Transverse colon (tissue), 4 donors: ENCODE data around the gene TVP23C. TPM values are rescaled to one million over a fixed set of nuclear protein-coding genes. Genes with fewer than 3 reads are reported as not detected.
"Not testable (repeated sequence)": the region's sequence is repeated elsewhere in the genome, so short reads cannot be mapped to it uniquely, and the experiment has no call there.

ENCODE experiments used
- DNase-seq: peaks from one replicate; pipeline ENCODE4 v3.0.0-alpha.2; 2019
- H3K27ac ChIP-seq, 4 donors: fragments of 200-600 bp; sonication (generic); 2 replicates each; pipeline ENCODE4 v1.5.1; 2016 to 2018; ENCODE audit warnings: inconsistent platforms in 4 of 4
- H3K27me3 ChIP-seq: fragments of 200-600 bp; sonication (generic); 2 replicates; pipeline ENCODE4 v1.5.1; 2017; ENCODE audit warnings: inconsistent platforms
- H3K36me3 ChIP-seq, 4 donors: fragments of 200-600 bp; sonication (generic); 2 replicates each; pipeline ENCODE4 v1.5.1; 2017 to 2019; ENCODE audit warnings: inconsistent platforms in 4 of 4
- H3K4me1 ChIP-seq, 4 donors: fragments of 200-600 bp; sonication (generic); 2 replicates each; pipeline ENCODE4 v1.5.1; 2017 to 2020; ENCODE audit warnings: inconsistent platforms in 4 of 4
- H3K4me3 ChIP-seq, 4 donors: fragments of 200-600 bp; sonication (generic); 1 replicate in 1 of 4; 2 replicates in 3 of 4; pipeline versions ENCODE4 v1.5.1 to v1.6.1; 2017 to 2019; ENCODE audit warnings: inconsistent platforms in 4 of 4
- H3K9me3 ChIP-seq, 2 donors: fragments of 200-600 bp; sonication (generic); 2 replicates each; pipeline ENCODE4 v1.5.1; 2017 to 2019; ENCODE audit warnings: inconsistent platforms in 2 of 2
- EP300 ChIP-seq: sonication (generic); formaldehyde crosslinking; IDR thresholded peaks from one replicate; pipeline ENCODE4 v1.6.1; 2017; ENCODE audit warnings: antibody characterized with exemption, low read depth
- POLR2A ChIP-seq: fragments of 450-650 bp; IDR thresholded peaks from one replicate; pipeline ENCODE4 v1.6.1; 2016; ENCODE audit warnings: antibody characterized with exemption, mild to moderate bottlenecking, moderate library complexity
- POLR2AphosphoS5 ChIP-seq, 3 donors: sonication (generic); formaldehyde crosslinking; IDR thresholded peaks; one replicate each; pipeline ENCODE4 v1.6.1; 2016; ENCODE audit warnings: antibody characterized with exemption in 3 of 3
- whole genome bisulfite sequencing, 2 donors: methylation state at CpG; one replicate each; pipeline ENCODE4 v1.1.5; 2018; ENCODE audit warnings: low coverage in 1 of 2; 5-methylcytosine and 5-hydroxymethylcytosine counted together
- in situ Hi-C, 4 donors: fragments of 200-750 bp; cut with MboI; loops; one replicate each; pipeline versions ENCODE4 v1.15.0 to v1.15.1; 2017; ENCODE audit warnings: low sequenced_read_pairs in 3 of 4, low pct_ligation_motif_present in 1 of 4, low pct_unique_long_range_greater_than_20kb in 1 of 4
- intact Hi-C: fragments of 100-400 bp; cut with DNase I; formaldehyde crosslinking; loops from one replicate; pipeline ENCODE4 v1.15.1; 2023; ENCODE audit warnings: low total_unique reads
- total RNA-seq, 4 donors: library from RNA; depleted of rRNA; stranded (reverse); fragments of >200 nt; gene quantifications; one replicate each; pipeline ENCODE4 v1.1.0, GENCODE V29; 2016
- TF ChIP-seq, protein P1 (sequence below), 5 experiments: fragments of 200-600 bp in 3 of 5; fragments of 450-650 bp in 2 of 5; sonication (generic) in 3 of 5; IDR thresholded peaks; 1 replicate in 2 of 5; 2 replicates in 3 of 5; pipeline ENCODE4 v1.5.1; 2016 to 2017; ENCODE audit warnings: antibody characterized with exemption in 5 of 5, inconsistent platforms in 3 of 5, mild to moderate bottlenecking in 2 of 5, moderate library complexity in 1 of 5

Gene TVP23C
- total RNA-seq, 4 donors from 2014 or later, result 15.0 to 457 (median 33.7) TPM

DNA sequence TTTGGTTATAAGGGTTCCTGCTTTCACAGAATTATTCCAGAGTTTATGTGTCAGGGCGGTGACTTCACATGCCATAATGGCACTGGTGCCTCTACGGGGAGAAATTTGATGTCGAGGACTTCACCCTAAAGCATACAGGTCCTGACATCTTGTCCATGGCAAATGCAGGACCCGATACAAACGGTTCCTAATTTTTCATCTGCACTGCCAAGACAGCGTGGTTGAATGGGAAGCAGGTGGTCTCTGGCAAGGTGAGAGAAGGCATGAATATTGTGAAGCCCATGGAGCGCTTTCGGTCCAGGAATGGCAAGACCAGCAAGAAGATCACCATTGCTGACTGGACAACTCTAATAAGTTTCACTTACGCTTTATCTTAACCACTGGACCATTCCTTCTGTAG lies 56.3 kb downstream of the TVP23C start:
- intact Hi-C loops, result no loop called here
- Histone ChIP-seq H3K27ac (no peak overlapping the region), H3K27me3 (no peaks in the 10 kb centered on the region), H3K36me3 (no peaks in the 10 kb centered on the region), H3K9me3 (no peaks in the 10 kb centered on the region), H3K4me3 (no peak overlapping the region), H3K4me1 (peaks cover 0 to 26% (median 4%) of the 10 kb centered on the region in 4 donors)
- in situ Hi-C loops, result loop anchor here in 2 of 4 donors (10.0 kb wide), 2 partner anchors 242 to 252 kb away; partner anchors contain the start of gene PMP22 (in 1 of the 2)
- WGBS, 2 donors, result 97 to 100% methylated on average over 4 to 9 of the region's 9 CpGs
- TF ChIP-seq, protein P1, sequence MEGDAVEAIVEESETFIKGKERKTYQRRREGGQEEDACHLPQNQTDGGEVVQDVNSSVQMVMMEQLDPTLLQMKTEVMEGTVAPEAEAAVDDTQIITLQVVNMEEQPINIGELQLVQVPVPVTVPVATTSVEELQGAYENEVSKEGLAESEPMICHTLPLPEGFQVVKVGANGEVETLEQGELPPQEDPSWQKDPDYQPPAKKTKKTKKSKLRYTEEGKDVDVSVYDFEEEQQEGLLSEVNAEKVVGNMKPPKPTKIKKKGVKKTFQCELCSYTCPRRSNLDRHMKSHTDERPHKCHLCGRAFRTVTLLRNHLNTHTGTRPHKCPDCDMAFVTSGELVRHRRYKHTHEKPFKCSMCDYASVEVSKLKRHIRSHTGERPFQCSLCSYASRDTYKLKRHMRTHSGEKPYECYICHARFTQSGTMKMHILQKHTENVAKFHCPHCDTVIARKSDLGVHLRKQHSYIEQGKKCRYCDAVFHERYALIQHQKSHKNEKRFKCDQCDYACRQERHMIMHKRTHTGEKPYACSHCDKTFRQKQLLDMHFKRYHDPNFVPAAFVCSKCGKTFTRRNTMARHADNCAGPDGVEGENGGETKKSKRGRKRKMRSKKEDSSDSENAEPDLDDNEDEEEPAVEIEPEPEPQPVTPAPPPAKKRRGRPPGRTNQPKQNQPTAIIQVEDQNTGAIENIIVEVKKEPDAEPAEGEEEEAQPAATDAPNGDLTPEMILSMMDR (IDR thresholded peaks at IDR 0.05), result no peak
- TF ChIP-seq EP300 (no peak), POLR2A (no peak), POLR2AphosphoS5 (IDR thresholded peaks at IDR 0.05) (no peak)
- no peak for DNase-seq

DNA sequence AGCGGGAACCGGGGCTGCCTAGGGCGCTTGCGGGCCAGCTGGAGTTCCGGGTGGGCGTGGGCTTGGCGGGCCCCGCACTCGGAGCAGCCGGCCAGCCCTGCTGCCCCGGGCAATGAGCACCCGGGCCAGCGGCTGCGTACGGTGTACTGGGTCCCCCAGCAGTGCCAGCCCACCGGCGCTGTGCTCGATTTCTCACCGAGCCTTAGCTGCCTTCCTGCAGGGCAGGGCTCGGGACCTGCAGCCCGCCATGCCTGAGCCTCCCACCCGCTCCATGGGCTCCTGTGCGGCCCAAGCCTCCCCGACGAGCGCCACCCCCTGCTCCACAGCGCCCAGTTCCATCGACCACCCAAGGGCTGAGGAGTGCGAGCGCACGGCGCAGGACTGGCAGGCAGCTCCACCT lies 57.6 kb downstream of the TVP23C start:
- H3K27ac ChIP-seq, DNase-seq, intact Hi-C loops, H3K36me3 ChIP-seq, H3K9me3 ChIP-seq, H3K4me3 ChIP-seq, H3K27me3 ChIP-seq: not testable (repeated sequence)
- peaks cover 0 to 22% (median 2%) of the 10 kb centered on the region in 4 donors for H3K4me1 ChIP-seq
- 97% methylated on average over 9 of the region's 32 CpGs; no CpG with 5 or more reads in 1 of the 2 donors for WGBS, 2 donors
- in situ Hi-C loops, result loop anchor here in 2 of 4 donors (10.0 kb wide), 2 partner anchors 241 to 251 kb away; partner anchors contain the start of gene PMP22 (in 1 of the 2)

DNA sequence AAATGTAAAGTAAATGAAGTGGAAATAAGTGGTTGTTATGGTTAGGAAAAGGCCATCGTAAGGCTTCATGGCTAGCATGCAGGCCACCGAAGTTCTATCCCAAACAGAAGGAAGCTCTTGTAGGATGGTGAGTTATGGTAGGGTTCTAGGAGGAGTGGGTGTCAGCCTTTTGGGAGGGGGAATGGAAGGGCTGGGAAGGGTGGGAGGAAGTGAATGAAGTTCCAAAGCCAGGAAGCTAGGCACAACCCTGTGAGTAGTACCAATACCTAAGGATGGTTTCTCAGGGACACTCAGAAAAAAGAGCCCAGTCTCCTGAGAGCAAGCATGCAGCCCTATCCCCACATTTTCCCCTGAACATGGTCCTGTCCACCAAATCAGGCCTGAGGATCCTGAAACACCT lies 59.6 kb downstream of the TVP23C start:
- no peak for DNase-seq
- Histone ChIP-seq H3K27me3 (no peaks in the 10 kb centered on the region), H3K27ac (no peak overlapping the region), H3K4me1 (peaks cover 0 to 12% (median 2%) of the 10 kb centered on the region in 4 donors), H3K36me3 (no peaks in the 10 kb centered on the region), H3K9me3 (no peaks in the 10 kb centered on the region), H3K4me3 (no peak overlapping the region)
- TF ChIP-seq POLR2A, result no peak
- TF ChIP-seq, protein P1 (IDR thresholded peaks at IDR 0.05), result no peak
- no peak for TF ChIP-seq POLR2AphosphoS5 (IDR thresholded peaks at IDR 0.05)
- TF ChIP-seq EP300, result no peak
- WGBS, 2 donors, result 66 to 89% methylated on average over 2 of the region's 2 CpGs
- intact Hi-C loops, result no loop called here
- in situ Hi-C loops, result loop anchor here (5.0 to 10.0 kb wide), 4 partner anchors 239 to 249 kb away; partner anchors contain the start of gene PMP22 (in 1 of the 4)

DNA sequence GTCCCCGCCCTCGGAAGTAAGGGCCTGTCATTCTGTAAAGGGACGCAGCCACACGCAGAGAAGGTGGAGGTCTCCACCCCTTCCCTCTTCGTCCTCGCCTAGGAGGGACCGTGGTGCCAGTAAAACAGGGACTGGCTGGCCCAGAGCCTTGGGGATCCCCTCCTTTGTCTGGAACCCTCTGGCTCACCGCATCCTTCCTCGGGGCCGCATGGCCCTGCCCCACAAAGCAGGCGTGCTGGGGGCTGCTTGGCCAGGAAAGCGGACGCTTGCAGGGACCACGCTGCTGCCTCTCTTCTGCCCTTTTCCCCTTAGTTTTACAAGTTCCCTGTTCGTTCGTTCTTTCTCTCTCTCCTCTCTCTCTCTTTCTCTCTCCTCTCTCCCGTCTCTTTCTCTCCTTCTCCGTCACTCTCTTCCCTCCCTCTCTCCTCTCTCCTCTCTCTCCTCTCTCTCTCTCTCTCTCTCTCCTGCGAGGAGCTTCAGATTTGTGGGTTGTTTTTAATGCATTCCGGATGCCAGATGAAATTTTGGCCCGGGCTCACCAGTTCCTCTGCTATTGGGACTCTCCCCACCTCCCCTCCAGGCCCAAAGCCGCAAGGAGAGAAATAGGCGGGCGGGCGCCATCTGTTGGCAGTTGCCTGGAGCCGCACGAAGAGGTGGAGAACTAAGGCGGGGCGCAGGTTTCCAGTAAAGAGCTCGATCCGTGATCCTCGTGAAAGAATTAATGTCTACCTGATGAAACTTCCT lies 60.7 kb downstream of the TVP23C start:
- Histone ChIP-seq H3K27me3 (no peaks in the 10 kb centered on the region), H3K27ac (peak overlapping the region; percentile 62 to 85 (median 76)), H3K4me1 (peaks cover 0 to 12% (median 2%) of the 10 kb centered on the region in 4 donors), H3K36me3 (no peaks in the 10 kb centered on the region), H3K9me3 (no peaks in the 10 kb centered on the region), H3K4me3 (peak overlapping the region in 3 of 4 donors; percentile 5 to 38 (median 9))
- intact Hi-C loops, result loop anchor here (1.0 kb wide), 2 partner anchors 45 to 242 kb away; no protein-coding TSS in a partner anchor
- in situ Hi-C loops, result loop anchor here (5.0 to 10.0 kb wide), 4 partner anchors 238 to 248 kb away; partner anchors contain the start of gene PMP22 (in 1 of the 4)
- TF ChIP-seq POLR2A (peak; percentile 14), EP300 (no peak), POLR2AphosphoS5 (IDR thresholded peaks at IDR 0.05) (peak in 2 of 3 donors; percentile 31 to 38)
- TF ChIP-seq, protein P1 (IDR thresholded peaks at IDR 0.05), result peak; percentile 79 to 91 (median 83)
- DNase-seq, result peak; percentile 85
- WGBS, 2 donors, result 28 to 31% methylated on average over 16 to 32 of the region's 32 CpGs
